Neural crest cell (in vitro differentiated cells): ENCODE measurements around the gene CDHR2. TPM values are rescaled to one million over a fixed set of nuclear protein-coding genes. Genes with fewer than 3 reads are reported as not detected.
"Not testable (repeated sequence)": the region's sequence is repeated elsewhere in the genome, so short reads cannot be mapped to it uniquely, and the experiment has no call there.

Experiments
- DNase-seq: peaks from one replicate; pipeline ENCODE4 v3.0.0; 2021; ENCODE audit warnings: low read depth, mixed read lengths, low spot score
- H3K27ac Mint-ChIP-seq: one replicate; pipeline ENCODE4 v1.8.0; 2021; ENCODE audit warnings: mild to moderate bottlenecking, mixed read lengths; ENCODE audit not compliant: unreplicated experiment
- H3K27me3 Mint-ChIP-seq: 2 replicates; pipeline ENCODE4 v1.8.0; 2021; ENCODE audit warnings: low read depth, mild to moderate bottlenecking, mixed read lengths
- H3K36me3 Mint-ChIP-seq: 2 replicates; pipeline ENCODE4 v1.8.0; 2021; ENCODE audit warnings: low read depth, mild to moderate bottlenecking, mixed read lengths
- H3K4me1 Mint-ChIP-seq: 2 replicates; pipeline ENCODE4 v1.8.0; 2021; ENCODE audit warnings: mixed read lengths
- H3K4me3 Mint-ChIP-seq: one replicate; pipeline ENCODE4 v1.8.0; 2021; ENCODE audit warnings: mild to moderate bottlenecking, mixed read lengths
- H3K9me3 Mint-ChIP-seq: 2 replicates; pipeline ENCODE4 v1.8.0; 2021; ENCODE audit warnings: mixed read lengths
- CTCF ChIP-seq: fragments of 200-600 bp; sonication (generic); conservative IDR thresholded peaks from 2 replicates; pipeline ENCODE4 v1.5.0; 2021; ENCODE audit warnings: antibody characterized with exemption, mild to moderate bottlenecking
- total RNA-seq: library from RNA; stranded (reverse); gene quantifications from 2 replicates; pipeline ENCODE4 v1.2.1, GENCODE V29; 2021

Gene CDHR2
- total RNA-seq, 1 donor from 2014 or later: not detected

- H3K27ac Mint-ChIP-seq: no peak overlapping the region
- DNase-seq: no peak
- H3K4me3 Mint-ChIP-seq: peak overlapping the region; percentile 23
- peaks cover 3% of the 10 kb centered on the region for H3K36me3 Mint-ChIP-seq
- no peak for TF ChIP-seq CTCF
- peaks cover 2% of the 10 kb centered on the region for H3K4me1 Mint-ChIP-seq
- no peaks in the 10 kb centered on the region for H3K27me3 Mint-ChIP-seq
- peaks cover 6% of the 10 kb centered on the region for H3K9me3 Mint-ChIP-seq
Observed at GRCh38 chr5:176583076-176583475, 33.9 kb downstream of the CDHR2 start.

- no peak for TF ChIP-seq CTCF
- Mint-ChIP-seq H3K4me1 (peaks cover 5% of the 10 kb centered on the region), H3K4me3 (no peak overlapping the region), H3K36me3 (peaks cover 14% of the 10 kb centered on the region), H3K27me3 (no peaks in the 10 kb centered on the region), H3K9me3 (peaks cover 11% of the 10 kb centered on the region), H3K27ac (no peak overlapping the region)
- no peak for DNase-seq
Observed at GRCh38 chr5:176587398-176587797, 38.3 kb downstream of the CDHR2 start.

GRCh38 chr5:176588297-176588696 is 39.2 kb downstream of the CDHR2 start:
- Mint-ChIP-seq H3K9me3 (peaks cover 11% of the 10 kb centered on the region), H3K4me3 (no peak overlapping the region), H3K36me3 (peaks cover 14% of the 10 kb centered on the region), H3K27ac (peak overlapping the region; percentile 2), H3K27me3 (no peaks in the 10 kb centered on the region), H3K4me1 (peaks cover 5% of the 10 kb centered on the region)
- no peak for DNase-seq
- no peak for TF ChIP-seq CTCF

- H3K9me3 Mint-ChIP-seq: peaks cover 11% of the 10 kb centered on the region
Observed at GRCh38 chr5:176589039-176589769, 40.1 kb downstream of the CDHR2 start.

GRCh38 chr5:176590035-176590717 is 41.0 kb downstream of the CDHR2 start:
- Mint-ChIP-seq H3K27me3 (no peaks in the 10 kb centered on the region), H3K36me3 (peaks cover 17% of the 10 kb centered on the region), H3K27ac (no peak overlapping the region), H3K4me3 (peak overlapping the region; percentile 47), H3K9me3 (peaks cover 10% of the 10 kb centered on the region), H3K4me1 (peaks cover 5% of the 10 kb centered on the region)
- TF ChIP-seq CTCF: no peak
- DNase-seq: no peak

More at GRCh38 chr5:176589039-176589769, 40.1 kb downstream of the CDHR2 start:
- Mint-ChIP-seq H3K4me1 (peaks cover 5% of the 10 kb centered on the region), H3K27ac (no peak overlapping the region), H3K27me3 (no peaks in the 10 kb centered on the region), H3K4me3 (peak overlapping the region; percentile 47), H3K36me3 (peaks cover 17% of the 10 kb centered on the region)
- no peak for DNase-seq
- TF ChIP-seq CTCF: no peak

- peaks cover 17% of the 10 kb centered on the region for H3K36me3 Mint-ChIP-seq
- H3K27me3 Mint-ChIP-seq, H3K4me3 Mint-ChIP-seq, H3K9me3 Mint-ChIP-seq, DNase-seq, H3K27ac Mint-ChIP-seq: not testable (repeated sequence)
- peaks cover 17% of the 10 kb centered on the region for H3K4me1 Mint-ChIP-seq
Observed at GRCh38 chr5:176591667-176592066, 42.5 kb downstream of the CDHR2 start.
